Breast epithelium (tissue), 4 donors: ENCODE measurements around the gene ALDOB. TPM values are rescaled to one million over a fixed set of nuclear protein-coding genes. Genes with fewer than 3 reads are reported as not detected.

Experiments
- DNase-seq, 2 donors: peaks; one replicate each; pipeline ENCODE4 v3.0.0-alpha.2; 2019; ENCODE audit warnings: low spot score in 2 of 2
- H3K27ac ChIP-seq, 2 donors: fragments of 200-600 bp; sonication (generic) in 1 of 2; one replicate each; pipeline ENCODE4 v1.5.1; 2016 to 2019; ENCODE audit warnings: mild to moderate bottlenecking in 1 of 2
- H3K27me3 ChIP-seq, 2 donors: fragments of 200-600 bp; sonication (generic) in 1 of 2; one replicate each; pipeline versions ENCODE4 v1.5.1 to v1.6.0; 2017 to 2019; ENCODE audit warnings: control low read depth in 1 of 2, mild to moderate bottlenecking in 1 of 2
- H3K36me3 ChIP-seq: fragments of 200-600 bp; one replicate; pipeline ENCODE4 v1.5.1; 2019
- H3K4me1 ChIP-seq, 2 donors: fragments of 200-600 bp; sonication (generic); one replicate each; pipeline ENCODE4 v1.5.1; 2016 to 2019; ENCODE audit warnings: control low read depth in 1 of 2
- H3K4me3 ChIP-seq, 3 donors: fragments of 200-600 bp; sonication (generic); 1 replicate in 2 of 3; 2 replicates in 1 of 3; pipeline ENCODE4 v1.5.1; 2016 to 2019; ENCODE audit warnings: mild to moderate bottlenecking in 3 of 3, moderate library complexity in 2 of 3
- H3K9me3 ChIP-seq, 2 donors: fragments of 200-600 bp; sonication (generic) in 1 of 2; one replicate each; pipeline ENCODE4 v1.5.1; 2016 to 2019; ENCODE audit warnings: control low read depth in 1 of 2
- CTCF ChIP-seq, 3 donors: fragments of 450-650 bp; IDR thresholded peaks; one replicate each; pipeline ENCODE4 v1.5.1; 2016 to 2017; ENCODE audit warnings: antibody characterized with exemption in 3 of 3, mild to moderate bottlenecking in 3 of 3, moderate library complexity in 3 of 3
- POLR2A ChIP-seq: fragments of 450-650 bp; IDR thresholded peaks from one replicate; pipeline ENCODE4 v1.6.1; 2016; ENCODE audit warnings: antibody characterized with exemption, mild to moderate bottlenecking, moderate library complexity
- POLR2AphosphoS5 ChIP-seq, 3 donors: sonication (generic); formaldehyde crosslinking; IDR thresholded peaks; one replicate each; pipeline ENCODE4 v1.6.1; 2017; ENCODE audit warnings: antibody characterized with exemption in 3 of 3
- intact Hi-C: fragments of 100-400 bp; cut with DNase I; formaldehyde crosslinking; loops from one replicate; pipeline ENCODE4 v1.15.1; 2023; ENCODE audit warnings: low total_unique reads
- total RNA-seq, 3 donors: library from RNA; depleted of rRNA; stranded (reverse); fragments of >200 nt; gene quantifications; one replicate each; pipeline ENCODE4 v1.1.0, GENCODE V29; 2016

Gene ALDOB
- total RNA-seq, 3 donors from 2014 or later = 0.66 TPM; not detected in 2

- Histone ChIP-seq H3K9me3 (peaks cover 36 to 77% of the 10 kb centered on the region in 2 donors), H3K36me3 (peaks cover 34% of the 10 kb centered on the region), H3K27me3 (no peaks in the 10 kb centered on the region), H3K4me1 (peaks cover 0 to 3% of the 10 kb centered on the region in 2 donors), H3K4me3 (no peak overlapping the region), H3K27ac (no peak overlapping the region)
- intact Hi-C loops = no loop called here
- no peak for TF ChIP-seq CTCF (IDR thresholded peaks at IDR 0.05)
- TF ChIP-seq POLR2A = no peak
- no peak for DNase-seq
Observed at GRCh38 chr9:101403516-101404285, 31.9 kb downstream of the ALDOB start.

GRCh38 chr9:101400120-101400519, 35.5 kb downstream of the ALDOB start:
- peak overlapping the region; percentile 87 to 95 for H3K27ac ChIP-seq
- peaks cover 24% of the 10 kb centered on the region for H3K36me3 ChIP-seq
- H3K9me3 ChIP-seq = peaks cover 6 to 41% of the 10 kb centered on the region in 2 donors
- H3K4me1 ChIP-seq = peaks cover 0 to 3% of the 10 kb centered on the region in 2 donors
- H3K4me3 ChIP-seq = peak overlapping the region; percentile 78 to 81 (median 80)
- no peaks in the 10 kb centered on the region for H3K27me3 ChIP-seq
- TF ChIP-seq POLR2A (no peak), POLR2AphosphoS5 (IDR thresholded peaks at IDR 0.05) (no peak), CTCF (IDR thresholded peaks at IDR 0.05) (no peak)
- no peak for DNase-seq
- intact Hi-C loops = no loop called here

GRCh38 chr9:101399643-101399970, 36.0 kb downstream of the ALDOB start:
- Histone ChIP-seq H3K27me3 (no peaks in the 10 kb centered on the region), H3K9me3 (peaks cover 6 to 37% of the 10 kb centered on the region in 2 donors), H3K4me1 (peaks cover 0 to 3% of the 10 kb centered on the region in 2 donors), H3K36me3 (peaks cover 24% of the 10 kb centered on the region), H3K4me3 (peak overlapping the region; percentile 78 to 81 (median 80)), H3K27ac (peak overlapping the region; percentile 87 to 95)
- DNase-seq = no peak
- no peak for TF ChIP-seq POLR2AphosphoS5 (IDR thresholded peaks at IDR 0.05)
- no peak for TF ChIP-seq CTCF (IDR thresholded peaks at IDR 0.05)
- intact Hi-C loops = no loop called here

- DNase-seq = peak in 1 of 2 donors; percentile 56
- intact Hi-C loops = no loop called here
- Histone ChIP-seq H3K36me3 (peaks cover 24% of the 10 kb centered on the region), H3K9me3 (peaks cover 6 to 33% of the 10 kb centered on the region in 2 donors), H3K4me3 (peak overlapping the region; percentile 78 to 81 (median 80)), H3K4me1 (peaks cover 0 to 3% of the 10 kb centered on the region in 2 donors), H3K27ac (peak overlapping the region; percentile 87 to 95), H3K27me3 (no peaks in the 10 kb centered on the region)
- TF ChIP-seq POLR2AphosphoS5 (IDR thresholded peaks at IDR 0.05) (no peak), CTCF (IDR thresholded peaks at IDR 0.05) (no peak), POLR2A (no peak)
Observed at GRCh38 chr9:101398930-101399642, 36.5 kb downstream of the ALDOB start.
